ENCODE measurements around the gene PRLHR. TPM values are rescaled to one million over a fixed set of nuclear protein-coding genes. Genes with fewer than 3 reads are reported as not detected.
A peak's percentile ranks its signal among the peaks of the same experiment; 100 is the strongest.

Gene PRLHR
- total and polyA plus RNA-seq, 2 donors from 2014 or later, result not detected

GRCh38 chr10:118596426-118597124 lies 1.1 kb upstream of the PRLHR start:
- H3K27me3 ChIP-seq (ENCODE audit: control insufficient read depth, insufficient read depth, low read length), result peaks cover 21% of the 10 kb centered on the region
- DNase-seq (no peak), FAIRE-seq (no peak)
- no peak overlapping the region for H3K9ac ChIP-seq (ENCODE audit: low read length in 3 of 3)
- TF ChIP-seq CTCF (IDR thresholded peaks at IDR 0.05; ENCODE audit: borderline replicate concordance, extremely low read depth, insufficient read depth), result no peak
- no peak overlapping the region for H3K4me3 ChIP-seq (ENCODE audit: low read length in 3 of 3)
- no peaks in the 10 kb centered on the region for H3K36me3 ChIP-seq (ENCODE audit: control insufficient read depth in 2 of 3, insufficient read depth in 3 of 3, low read length in 3 of 3)
- intact Hi-C loops (cut with DNase I), result no loop called here
- H3K27ac ChIP-seq (ENCODE audit: low read depth in 2 of 2, low read length in 2 of 2), result no peak overlapping the region
- no peaks in the 10 kb centered on the region for H3K9me3 ChIP-seq (ENCODE audit: control insufficient read depth in 2 of 3, insufficient read depth in 1 of 3, low read length in 3 of 3)
- no peaks in the 10 kb centered on the region for H3K4me1 ChIP-seq (ENCODE audit: control insufficient read depth in 2 of 3, insufficient read depth in 2 of 3, low read depth in 1 of 3, low read length in 3 of 3)

- Histone ChIP-seq H3K4me3 (ENCODE audit: low read length in 3 of 3) (no peak overlapping the region), H3K27me3 (ENCODE audit: control insufficient read depth, insufficient read depth, low read length) (peaks cover 21% of the 10 kb centered on the region), H3K36me3 (ENCODE audit: control insufficient read depth in 2 of 3, insufficient read depth in 3 of 3, low read length in 3 of 3) (no peaks in the 10 kb centered on the region), H3K4me1 (ENCODE audit: control insufficient read depth in 2 of 3, insufficient read depth in 2 of 3, low read depth in 1 of 3, low read length in 3 of 3) (no peaks in the 10 kb centered on the region), H3K9me3 (ENCODE audit: control insufficient read depth in 2 of 3, insufficient read depth in 1 of 3, low read length in 3 of 3) (no peaks in the 10 kb centered on the region), H3K9ac (ENCODE audit: low read length in 3 of 3) (no peak overlapping the region), H3K27ac (ENCODE audit: low read depth in 2 of 2, low read length in 2 of 2) (no peak overlapping the region)
- intact Hi-C loops (cut with DNase I), result no loop called here
- no peak for TF ChIP-seq CTCF (IDR thresholded peaks at IDR 0.05; ENCODE audit: borderline replicate concordance, extremely low read depth, insufficient read depth)
- peak in 1 of 5 donors; percentile 43 for DNase-seq
- no peak for FAIRE-seq
Measured at GRCh38 chr10:118595064-118595420, 406 bp downstream of the PRLHR start.

GRCh38 chr10:118594392-118595063 lies 920 bp downstream of the PRLHR start:
- no peaks in the 10 kb centered on the region for H3K4me1 ChIP-seq (ENCODE audit: control insufficient read depth in 2 of 3, insufficient read depth in 2 of 3, low read depth in 1 of 3, low read length in 3 of 3)
- no peak for TF ChIP-seq CTCF (IDR thresholded peaks at IDR 0.05; ENCODE audit: borderline replicate concordance, extremely low read depth, insufficient read depth)
- peaks cover 21% of the 10 kb centered on the region for H3K27me3 ChIP-seq (ENCODE audit: control insufficient read depth, insufficient read depth, low read length)
- FAIRE-seq (no peak), DNase-seq (peak; percentile 72 to 93 (median 91))
- no peak overlapping the region for H3K4me3 ChIP-seq (ENCODE audit: low read length in 3 of 3)
- H3K9ac ChIP-seq (ENCODE audit: low read length in 3 of 3), result no peak overlapping the region
- H3K27ac ChIP-seq (ENCODE audit: low read depth in 2 of 2, low read length in 2 of 2), result no peak overlapping the region
- H3K9me3 ChIP-seq (ENCODE audit: control insufficient read depth in 2 of 3, insufficient read depth in 1 of 3, low read length in 3 of 3), result no peaks in the 10 kb centered on the region
- intact Hi-C loops (cut with DNase I), result no loop called here
- no peaks in the 10 kb centered on the region for H3K36me3 ChIP-seq (ENCODE audit: control insufficient read depth in 2 of 3, insufficient read depth in 3 of 3, low read length in 3 of 3)
